Measurements from ENCODE around the gene THTPA.
A peak's percentile ranks its signal among the peaks of the same experiment; 100 is the strongest.

The THTPA gene

GRCh38 chr14:23571701-23572523, 15.8 kb downstream of the THTPA start:
- H3K4me1 ChIP-seq, result peaks cover 56% of the 10 kb centered on the region
- no peak overlapping the region for H3K4me3 ChIP-seq
- H3K27me3 ChIP-seq, result peaks cover 10% of the 10 kb centered on the region
- peaks cover 2% of the 10 kb centered on the region; the same call in 1 of the 2 replicates for H3K9me3 ChIP-seq
- H3K36me3 ChIP-seq, result no peaks in the 10 kb centered on the region
- TF ChIP-seq Cebpa-rat (IDR thresholded peaks at IDR 0.05), result no peak
- peak overlapping the region; percentile 57 for H3K27ac ChIP-seq
- peak overlapping the region; percentile 44 for H3K9ac ChIP-seq
- H4K20me1 ChIP-seq, result peaks cover 2% of the 10 kb centered on the region; the same call in 1 of the 2 replicates
- H3K4me2 ChIP-seq, result peak overlapping the region; percentile 74

GRCh38 chr14:23572524-23572828, 16.4 kb downstream of the THTPA start:
- Histone ChIP-seq H3K27me3 (peaks cover 16% of the 10 kb centered on the region), H3K9ac (peak overlapping the region; percentile 25), H3K4me3 (no peak overlapping the region), H4K20me1 (no peaks in the 10 kb centered on the region), H3K9me3 (peaks cover 4% of the 10 kb centered on the region; the same call in 1 of the 2 replicates), H3K36me3 (no peaks in the 10 kb centered on the region), H3K27ac (peak overlapping the region; percentile 50; the same call in 1 of the 2 replicates), H3K4me1 (peaks cover 55% of the 10 kb centered on the region), H3K4me2 (peak overlapping the region; percentile 74)
- no peak for TF ChIP-seq Cebpa-rat (IDR thresholded peaks at IDR 0.05)

GRCh38 chr14:23572836-23573235, 16.8 kb downstream of the THTPA start:
- no peaks in the 10 kb centered on the region for H4K20me1 ChIP-seq
- peaks cover 4% of the 10 kb centered on the region; the same call in 1 of the 2 replicates for H3K9me3 ChIP-seq
- no peak overlapping the region for H3K4me3 ChIP-seq
- H3K9ac ChIP-seq, result peak overlapping the region; percentile 25
- peak overlapping the region; percentile 50; the same call in 1 of the 2 replicates for H3K27ac ChIP-seq
- no peak for TF ChIP-seq Cebpa-rat (IDR thresholded peaks at IDR 0.05)
- H3K4me2 ChIP-seq, result peak overlapping the region; percentile 74
- H3K4me1 ChIP-seq, result peaks cover 53% of the 10 kb centered on the region
- H3K27me3 ChIP-seq, result peaks cover 19% of the 10 kb centered on the region
- H3K36me3 ChIP-seq, result no peaks in the 10 kb centered on the region

GRCh38 chr14:23573384-23574015, 17.4 kb downstream of the THTPA start:
- Histone ChIP-seq H3K4me1 (peaks cover 46% of the 10 kb centered on the region), H3K27me3 (peaks cover 26% of the 10 kb centered on the region), H3K9ac (no peak overlapping the region), H3K4me2 (peak overlapping the region; percentile 74), H4K20me1 (no peaks in the 10 kb centered on the region), H3K27ac (no peak overlapping the region), H3K36me3 (no peaks in the 10 kb centered on the region), H3K4me3 (no peak overlapping the region), H3K9me3 (peaks cover 4% of the 10 kb centered on the region; the same call in 1 of the 2 replicates)
- TF ChIP-seq Cebpa-rat (IDR thresholded peaks at IDR 0.05), result no peak

GRCh38 chr14:23577004-23577681, 21.1 kb downstream of the THTPA start:
- Histone ChIP-seq H3K4me2 (no peak overlapping the region), H3K4me1 (peaks cover 18% of the 10 kb centered on the region), H3K4me3 (no peak overlapping the region), H3K36me3 (no peaks in the 10 kb centered on the region), H4K20me1 (no peaks in the 10 kb centered on the region), H3K9ac (no peak overlapping the region), H3K9me3 (peaks cover 4% of the 10 kb centered on the region; the same call in 1 of the 2 replicates), H3K27ac (no peak overlapping the region), H3K27me3 (peaks cover 33% of the 10 kb centered on the region)
- TF ChIP-seq Cebpa-rat (IDR thresholded peaks at IDR 0.05), result no peak

- Histone ChIP-seq H3K36me3 (no peaks in the 10 kb centered on the region), H3K4me2 (no peak overlapping the region), H3K9ac (no peak overlapping the region), H3K4me1 (peaks cover 11% of the 10 kb centered on the region), H3K27ac (no peak overlapping the region), H3K9me3 (peaks cover 4% of the 10 kb centered on the region; the same call in 1 of the 2 replicates), H4K20me1 (no peaks in the 10 kb centered on the region), H3K4me3 (no peak overlapping the region), H3K27me3 (peaks cover 33% of the 10 kb centered on the region)
- no peak for TF ChIP-seq Cebpa-rat (IDR thresholded peaks at IDR 0.05)
These were observed 21.8 kb downstream of the THTPA start for GRCh38 chr14:23577710-23578392.

GRCh38 chr14:23578560-23579310, 22.7 kb downstream of the THTPA start, which contains the start of gene JPH4:
TSS of gene JPH4 (minus strand) at chr14:23578790. CDS start at chr14:23577453, 1,337 bp downstream.
- H3K4me1 ChIP-seq, result 0 out of 2 replicates have a peak, but pooled peaks cover 4% of the 10 kb centered on the region
- H3K4me3 ChIP-seq, result no peak within 1 kb of the TSS
- no peaks in the 10 kb centered on the region for H3K36me3 ChIP-seq
- no peak within 1 kb of the TSS for H3K9ac ChIP-seq
- H3K27me3 ChIP-seq, result peaks cover 33% of the 10 kb centered on the region
- no peak for TF ChIP-seq Cebpa-rat (IDR thresholded peaks at IDR 0.05)
- H3K9me3 ChIP-seq, result peaks cover 4% of the 10 kb centered on the region; the same call in 1 of the 2 replicates
- H3K4me2 ChIP-seq, result peak within 1 kb of the TSS; percentile 40
- H4K20me1 ChIP-seq, result no peaks in the 10 kb centered on the region
- H3K27ac ChIP-seq, result no peak within 1 kb of the TSS

GRCh38 chr14:23579311-23579630, 23.2 kb downstream of the THTPA start:
- TF ChIP-seq Cebpa-rat (IDR thresholded peaks at IDR 0.05), result no peak
- Histone ChIP-seq H3K4me3 (no peak overlapping the region), H3K4me2 (peak overlapping the region; percentile 40), H3K36me3 (no peaks in the 10 kb centered on the region), H4K20me1 (no peaks in the 10 kb centered on the region), H3K9ac (no peak overlapping the region), H3K27me3 (peaks cover 33% of the 10 kb centered on the region), H3K4me1 (0 out of 2 replicates have a peak, but pooled peaks cover 4% of the 10 kb centered on the region), H3K9me3 (peaks cover 4% of the 10 kb centered on the region; the same call in 1 of the 2 replicates), H3K27ac (no peak overlapping the region)
